ENCODE results near the gene KRT9. TPM values are rescaled to one million over a fixed set of nuclear protein-coding genes. Genes with fewer than 3 reads are reported as not detected.

The KRT9 gene
- total RNA-seq, 1 donor from 2014 or later: 0.30 TPM

GRCh38 chr17:41527063-41528023 is 44.5 kb downstream of the KRT9 start:
- H3K36me3 Mint-ChIP-seq (ENCODE audit: unreplicated experiment): no peaks in the 10 kb centered on the region
- H3K4me3 Mint-ChIP-seq (ENCODE audit: unreplicated experiment): peak overlapping the region; percentile 59
- H3K27me3 Mint-ChIP-seq (ENCODE audit: unreplicated experiment): peaks cover 24% of the 10 kb centered on the region
- peaks cover 9% of the 10 kb centered on the region for H3K4me1 Mint-ChIP-seq (ENCODE audit: unreplicated experiment)
- no peaks in the 10 kb centered on the region for H3K9me3 Mint-ChIP-seq (ENCODE audit: unreplicated experiment)
- DNase-seq (ENCODE audit: extremely low spot score, unreplicated experiment): no peak
- TF ChIP-seq, protein P1, sequence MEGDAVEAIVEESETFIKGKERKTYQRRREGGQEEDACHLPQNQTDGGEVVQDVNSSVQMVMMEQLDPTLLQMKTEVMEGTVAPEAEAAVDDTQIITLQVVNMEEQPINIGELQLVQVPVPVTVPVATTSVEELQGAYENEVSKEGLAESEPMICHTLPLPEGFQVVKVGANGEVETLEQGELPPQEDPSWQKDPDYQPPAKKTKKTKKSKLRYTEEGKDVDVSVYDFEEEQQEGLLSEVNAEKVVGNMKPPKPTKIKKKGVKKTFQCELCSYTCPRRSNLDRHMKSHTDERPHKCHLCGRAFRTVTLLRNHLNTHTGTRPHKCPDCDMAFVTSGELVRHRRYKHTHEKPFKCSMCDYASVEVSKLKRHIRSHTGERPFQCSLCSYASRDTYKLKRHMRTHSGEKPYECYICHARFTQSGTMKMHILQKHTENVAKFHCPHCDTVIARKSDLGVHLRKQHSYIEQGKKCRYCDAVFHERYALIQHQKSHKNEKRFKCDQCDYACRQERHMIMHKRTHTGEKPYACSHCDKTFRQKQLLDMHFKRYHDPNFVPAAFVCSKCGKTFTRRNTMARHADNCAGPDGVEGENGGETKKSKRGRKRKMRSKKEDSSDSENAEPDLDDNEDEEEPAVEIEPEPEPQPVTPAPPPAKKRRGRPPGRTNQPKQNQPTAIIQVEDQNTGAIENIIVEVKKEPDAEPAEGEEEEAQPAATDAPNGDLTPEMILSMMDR (IDR thresholded peaks at IDR 0.05): no peak
- H3K27ac Mint-ChIP-seq (ENCODE audit: unreplicated experiment): no peak overlapping the region

GRCh38 chr17:41524261-41524660 is 47.6 kb downstream of the KRT9 start:
- Mint-ChIP-seq H3K9me3 (ENCODE audit: unreplicated experiment) (no peaks in the 10 kb centered on the region), H3K4me3 (ENCODE audit: unreplicated experiment) (no peak overlapping the region), H3K27me3 (ENCODE audit: unreplicated experiment) (peaks cover 18% of the 10 kb centered on the region), H3K4me1 (ENCODE audit: unreplicated experiment) (peaks cover 20% of the 10 kb centered on the region), H3K36me3 (ENCODE audit: unreplicated experiment) (no peaks in the 10 kb centered on the region), H3K27ac (ENCODE audit: unreplicated experiment) (no peak overlapping the region)
- DNase-seq (ENCODE audit: extremely low spot score, unreplicated experiment): no peak
- TF ChIP-seq, protein P1 (IDR thresholded peaks at IDR 0.05): no peak

- Mint-ChIP-seq H3K4me3 (ENCODE audit: unreplicated experiment) (no peak overlapping the region), H3K27ac (ENCODE audit: unreplicated experiment) (no peak overlapping the region), H3K9me3 (ENCODE audit: unreplicated experiment) (no peaks in the 10 kb centered on the region), H3K27me3 (ENCODE audit: unreplicated experiment) (peaks cover 13% of the 10 kb centered on the region), H3K4me1 (ENCODE audit: unreplicated experiment) (peaks cover 20% of the 10 kb centered on the region), H3K36me3 (ENCODE audit: unreplicated experiment) (no peaks in the 10 kb centered on the region)
- TF ChIP-seq, protein P1 (IDR thresholded peaks at IDR 0.05): no peak
- no peak for DNase-seq (ENCODE audit: extremely low spot score, unreplicated experiment)
These were observed 48.1 kb downstream of the KRT9 start for GRCh38 chr17:41523787-41524186.

DNA sequence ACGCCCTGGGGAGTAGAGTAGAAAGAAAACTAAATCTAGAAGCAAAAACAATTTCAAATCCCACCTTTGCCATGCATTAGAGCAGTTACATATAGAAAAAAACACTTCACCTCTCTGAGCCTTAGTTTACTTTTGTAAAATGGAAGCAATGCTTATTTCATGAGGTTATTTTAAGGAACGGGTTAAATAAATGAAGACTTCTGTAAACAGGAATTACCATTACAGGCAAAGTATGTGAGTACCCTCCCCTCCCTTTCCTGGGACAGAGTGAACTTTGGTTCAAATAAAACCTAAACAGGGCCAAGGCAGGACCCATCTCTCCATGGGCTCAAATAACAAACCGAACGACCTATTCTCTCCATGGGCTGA is 48.6 kb downstream of the KRT9 start:
- Mint-ChIP-seq H3K4me3 (ENCODE audit: unreplicated experiment) (no peak overlapping the region), H3K27me3 (ENCODE audit: unreplicated experiment) (peaks cover 8% of the 10 kb centered on the region), H3K4me1 (ENCODE audit: unreplicated experiment) (peaks cover 18% of the 10 kb centered on the region), H3K27ac (ENCODE audit: unreplicated experiment) (no peak overlapping the region), H3K9me3 (ENCODE audit: unreplicated experiment) (no peaks in the 10 kb centered on the region), H3K36me3 (ENCODE audit: unreplicated experiment) (no peaks in the 10 kb centered on the region)
- TF ChIP-seq, protein P1 (IDR thresholded peaks at IDR 0.05): no peak
- no peak for DNase-seq (ENCODE audit: extremely low spot score, unreplicated experiment)
